Right ventricle myocardium superior (tissue), 1 donor: ENCODE measurements around the gene DNMT3A. TPM values are rescaled to one million over a fixed set of nuclear protein-coding genes. Genes with fewer than 3 reads are reported as not detected.
"Not testable (repeated sequence)": the region's sequence is repeated elsewhere in the genome, so short reads cannot be mapped to it uniquely, and the experiment has no call there.

Experiments used
- ATAC-seq: fragments of 200-7000 bp; cut with Tn5 transposase; one replicate; pipeline ENCODE4 v1.9.1; 2020; ENCODE audit warnings: mild to moderate bottlenecking; ENCODE audit not compliant: poor library complexity
- DNase-seq: peaks from one replicate; pipeline ENCODE4 v3.0.0-alpha.2; 2020
- intact Hi-C: fragments of 100-400 bp; cut with DNase I; formaldehyde crosslinking; loops from one replicate; pipeline ENCODE4 v1.11.2; 2022
- total RNA-seq: library from RNA; stranded (reverse); fragmentation: NEBNext Ultra II Directional; extraction: Animal tissue kit (Norgen Biotek cat#: 25700); gene quantifications from one replicate; pipeline ENCODE4 v1.2.1, GENCODE V29; 2021
- donor health status: DM: no; HTN: yes; CAD: no; lungs with severe emphysema.

Gene DNMT3A
- total RNA-seq, 1 donor from 2014 or later = 20.2 TPM

DNA sequence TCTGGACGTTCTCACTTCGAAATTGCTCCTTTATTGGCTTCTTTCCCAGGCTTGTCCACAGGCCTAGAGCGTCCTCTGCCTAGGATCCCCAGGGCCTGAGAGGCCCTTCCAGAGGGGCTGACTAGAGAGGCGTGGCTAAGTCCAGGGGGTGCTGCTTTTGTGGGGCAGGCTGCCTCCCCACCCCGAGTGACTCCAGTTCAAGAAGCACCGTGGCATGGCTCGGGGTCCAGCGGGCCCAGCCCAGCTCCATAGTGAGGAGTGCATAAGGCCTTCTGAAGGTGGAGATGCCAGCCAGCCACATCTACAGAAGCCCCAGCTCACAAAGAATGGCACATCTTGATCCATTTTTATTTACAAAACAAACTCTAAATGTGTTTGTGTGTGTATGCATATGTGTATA is 128.5 kb downstream of the DNMT3A start:
- no peak for ATAC-seq
- intact Hi-C loops = no loop called here
- peak; percentile 26 for DNase-seq

- DNase-seq, ATAC-seq, intact Hi-C loops: not testable (repeated sequence)
Measured at GRCh38 chr2:25210923-25211322, 130.8 kb downstream of the DNMT3A start.

DNA sequence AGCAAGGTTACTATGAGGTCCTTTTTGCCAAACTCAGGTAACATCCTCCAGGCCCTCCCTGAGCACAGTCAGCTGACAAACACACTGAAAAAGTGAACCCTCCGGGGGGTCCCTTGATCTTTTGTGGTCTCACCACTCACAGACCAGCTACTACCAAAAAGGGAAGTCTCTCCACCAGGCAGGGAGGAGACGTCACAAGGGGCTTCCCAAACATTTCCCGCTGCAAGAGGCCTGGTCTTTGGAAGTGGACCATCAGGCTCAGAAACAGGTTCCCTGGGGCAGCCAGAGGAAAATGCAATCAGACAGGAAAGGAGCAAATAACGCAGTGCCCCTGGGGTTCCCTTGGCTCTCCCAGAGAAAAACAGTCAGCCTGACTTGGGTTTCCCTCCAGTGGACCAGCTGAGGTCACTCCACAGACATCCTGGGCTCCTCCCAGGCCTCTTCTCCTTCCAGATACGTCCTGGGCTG is 134.6 kb downstream of the DNMT3A start:
- intact Hi-C loops = no loop called here
- ATAC-seq (peak; percentile 37), DNase-seq (no peak)

DNA sequence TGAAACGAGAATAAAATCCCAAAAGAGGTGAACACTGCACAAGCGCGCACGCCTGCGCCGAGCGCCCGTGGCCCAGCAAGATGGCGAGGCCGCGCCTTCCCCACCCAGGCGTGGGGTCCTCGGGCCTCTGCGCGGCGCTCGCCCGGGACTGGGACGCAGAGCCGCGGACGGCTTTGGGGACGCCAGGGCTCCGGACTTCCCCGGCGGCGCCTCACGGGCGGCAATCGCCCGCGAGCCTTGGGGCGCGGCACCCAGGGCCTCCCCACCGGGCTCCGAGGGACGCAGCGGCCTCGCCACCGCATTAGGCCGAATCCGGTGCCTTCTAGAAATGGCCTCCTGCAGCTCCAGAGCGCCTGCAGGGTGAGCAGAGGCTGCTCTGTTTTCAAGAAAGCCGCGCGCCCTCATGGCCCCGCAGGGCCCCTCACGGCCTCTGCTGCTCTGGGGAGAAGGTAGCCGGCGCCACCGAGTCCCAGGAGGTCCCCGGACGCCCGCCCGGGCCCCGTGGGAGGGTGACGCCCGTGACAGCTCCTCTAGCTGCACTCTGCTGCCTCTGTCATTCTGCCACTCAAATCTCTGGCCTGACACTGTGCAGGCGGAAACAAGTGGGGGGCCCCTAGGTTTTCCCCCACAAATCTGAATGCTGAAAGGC is 137.4 kb downstream of the DNMT3A start:
- intact Hi-C loops = no loop called here
- peak; percentile 71 for ATAC-seq
- DNase-seq = no peak

GRCh38 chr2:25202275-25202674 is 139.4 kb downstream of the DNMT3A start:
- DNase-seq (no peak), ATAC-seq (no peak)
- intact Hi-C loops = no loop called here

GRCh38 chr2:25201794-25202193 is 139.9 kb downstream of the DNMT3A start:
- intact Hi-C loops = no loop called here
- DNase-seq = no peak
- ATAC-seq = no peak

DNA sequence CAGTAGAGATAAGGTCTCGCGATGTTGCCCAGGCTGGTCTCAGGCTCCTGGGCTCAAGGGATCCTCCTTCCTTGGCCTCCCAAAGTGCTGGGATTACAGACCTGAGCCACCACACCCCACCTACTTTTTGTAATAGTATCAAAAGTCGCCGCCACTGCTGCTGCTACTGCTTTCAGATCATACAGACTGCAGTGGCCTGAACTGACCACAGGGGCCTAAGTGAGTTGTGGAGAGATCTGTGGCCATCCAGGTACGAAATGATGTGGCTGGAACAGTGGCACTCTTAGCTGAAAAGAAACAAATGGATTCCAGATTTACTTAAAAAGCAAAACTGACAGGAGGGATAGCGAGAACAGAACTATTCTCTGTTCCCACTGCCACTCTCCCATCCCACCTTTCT is 140.5 kb downstream of the DNMT3A start:
- ATAC-seq = no peak
- DNase-seq = no peak
- intact Hi-C loops = no loop called here

- no peak for ATAC-seq
- intact Hi-C loops = no loop called here
- DNase-seq = no peak
Measured at GRCh38 chr2:25198576-25198975, 143.1 kb downstream of the DNMT3A start.

- intact Hi-C loops = no loop called here
- ATAC-seq = no peak
Measured at GRCh38 chr2:25198209-25198525, 143.6 kb downstream of the DNMT3A start.

DNA sequence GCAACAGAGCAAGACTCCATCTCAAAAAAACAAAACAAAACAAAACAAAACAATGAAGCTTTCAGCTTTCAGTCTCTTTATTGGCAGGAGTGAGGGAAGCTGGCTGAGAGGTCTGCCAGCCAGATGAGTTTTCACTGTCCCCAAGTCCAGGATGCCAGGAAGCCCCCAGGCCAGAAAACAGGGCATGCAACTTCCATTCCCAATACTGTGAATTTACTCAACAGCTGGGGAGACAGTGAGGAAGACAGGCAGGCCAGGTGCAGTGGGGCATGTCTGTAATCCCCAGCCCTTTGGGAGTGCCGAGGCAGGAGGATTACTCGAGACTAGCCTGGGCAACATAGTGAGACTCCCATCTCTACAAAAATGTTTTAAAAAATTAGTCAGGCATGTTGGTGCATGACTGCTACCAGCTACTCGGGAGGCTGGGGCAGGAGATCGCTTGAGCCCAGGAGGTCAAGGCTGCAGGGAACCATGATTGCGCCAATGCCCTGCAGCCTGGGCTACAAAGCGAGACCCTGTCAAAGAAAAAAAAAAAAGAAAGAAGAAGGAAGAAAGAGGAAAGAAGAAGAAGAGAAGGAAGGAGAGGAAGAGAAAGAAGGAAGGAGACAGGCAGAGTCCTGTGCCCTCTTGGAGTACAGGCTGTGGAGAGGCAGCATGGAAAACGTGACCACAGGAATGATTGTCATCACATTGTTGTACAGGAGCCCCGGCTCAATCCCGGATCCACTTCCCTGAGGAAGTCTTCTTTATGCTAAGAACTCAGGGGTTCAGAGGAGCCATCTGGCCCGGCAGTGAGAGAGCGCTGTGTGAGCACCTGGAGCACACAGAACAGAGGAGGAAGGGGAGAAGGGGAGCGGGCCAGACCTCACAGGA is 144.2 kb downstream of the DNMT3A start:
- no peak for ATAC-seq
- intact Hi-C loops = no loop called here
- no peak for DNase-seq

More at GRCh38 chr2:25198209-25198525, 143.6 kb downstream of the DNMT3A start:
- no peak for DNase-seq

- DNase-seq (no peak), ATAC-seq (no peak)
- intact Hi-C loops = no loop called here
Measured at GRCh38 chr2:25194576-25195122, 147.1 kb downstream of the DNMT3A start.

DNA sequence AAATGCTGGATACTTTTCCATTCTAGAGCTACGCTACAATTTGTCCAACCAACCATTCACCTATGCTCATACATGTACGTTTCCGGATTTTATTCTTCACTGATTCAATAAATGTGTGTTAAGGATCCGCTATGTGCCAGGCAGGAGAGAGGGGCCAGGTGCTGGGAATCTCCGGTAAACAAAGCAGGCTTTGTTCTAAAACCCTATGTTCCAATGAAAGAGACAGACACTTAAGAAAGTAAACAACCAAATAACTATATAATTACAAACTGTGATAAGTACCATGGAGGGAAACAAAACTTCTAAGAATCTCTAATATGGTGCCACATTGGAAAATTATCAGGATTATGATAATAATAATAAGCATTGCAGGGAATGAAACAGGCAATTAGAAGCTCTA is 151.2 kb downstream of the DNMT3A start:
- no peak for DNase-seq

DNA sequence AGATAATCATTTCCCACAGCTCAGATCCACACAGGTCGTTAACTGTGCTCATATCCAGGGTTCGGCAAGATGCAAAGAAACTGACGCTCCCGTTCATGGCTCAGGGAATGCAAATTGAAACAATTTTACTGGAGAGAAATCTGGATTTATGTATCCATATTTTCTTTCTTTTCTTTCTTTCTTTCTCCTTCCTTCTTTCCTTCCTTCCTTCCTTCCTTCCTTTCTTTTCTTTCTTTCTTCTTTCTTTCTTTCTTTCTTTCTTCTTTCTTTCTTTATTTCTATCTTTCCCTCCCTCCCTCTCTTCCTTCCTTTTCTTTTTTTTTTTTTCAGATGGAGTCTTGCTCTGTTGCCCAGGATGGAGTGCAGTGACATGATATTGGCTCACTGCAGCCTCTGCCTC is 153.3 kb downstream of the DNMT3A start:
- ATAC-seq = no peak
- no peak for DNase-seq
- intact Hi-C loops = no loop called here

More for the DNA sequence above, 151.2 kb downstream of the DNMT3A start:
- ATAC-seq = no peak
- intact Hi-C loops = no loop called here

DNA sequence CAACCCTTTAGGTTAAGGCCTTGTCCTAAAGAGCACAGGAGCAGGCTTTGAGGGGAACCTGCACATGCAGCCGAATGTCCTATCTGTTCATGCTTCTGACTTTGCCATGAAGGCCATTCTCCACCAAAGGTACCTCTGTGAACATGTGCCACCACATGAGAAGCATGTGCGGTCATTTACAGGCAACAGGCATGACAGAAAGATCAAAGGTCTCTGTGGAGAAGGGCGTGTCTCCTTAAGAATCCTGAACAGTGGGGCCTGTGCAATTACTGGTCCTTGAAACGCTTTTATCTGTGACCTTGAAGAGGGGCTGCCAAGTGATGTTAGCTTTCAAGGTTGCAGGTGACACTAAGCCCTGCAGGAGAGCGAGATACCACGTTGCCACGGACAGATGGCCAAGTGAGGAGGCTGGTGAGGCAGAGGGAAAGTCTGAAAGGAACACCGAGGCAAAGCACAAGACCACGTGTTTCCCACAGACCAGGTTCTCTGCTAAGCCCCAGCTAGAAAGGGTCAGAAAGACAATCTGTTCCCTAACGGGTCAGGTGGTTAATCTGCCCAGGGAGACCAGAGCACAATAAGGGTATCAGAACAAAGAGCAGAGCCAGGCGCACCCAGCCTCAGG is 153.9 kb downstream of the DNMT3A start:
- intact Hi-C loops = no loop called here
- ATAC-seq (no peak), DNase-seq (no peak)

DNA sequence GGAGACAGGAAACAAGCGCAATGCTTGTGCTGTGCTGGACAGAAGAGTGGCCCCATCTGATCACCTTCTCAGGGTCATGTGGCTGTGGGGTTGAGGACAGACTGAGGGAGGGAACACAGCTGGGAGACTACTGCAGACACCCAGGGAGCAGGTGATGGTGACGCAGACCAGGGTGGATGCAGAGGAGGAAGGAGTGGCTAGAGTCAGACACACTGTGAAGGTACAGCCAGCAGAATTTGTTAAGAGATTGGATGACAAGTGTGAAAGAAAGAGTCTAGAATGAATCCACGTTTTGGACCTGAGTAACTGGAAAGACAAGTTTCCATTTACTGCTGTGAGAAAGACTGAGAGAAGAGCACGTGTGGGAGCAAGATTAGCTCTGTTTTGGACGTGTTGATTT is 157.5 kb downstream of the DNMT3A start:
- ATAC-seq (no peak), DNase-seq (no peak)
- intact Hi-C loops = no loop called here

- intact Hi-C loops = no loop called here
- DNase-seq = no peak
- ATAC-seq = no peak
Measured at GRCh38 chr2:25178976-25179375, 162.7 kb downstream of the DNMT3A start.
